ENCODE measurements around the gene MATN1.

The MATN1 gene

DNA sequence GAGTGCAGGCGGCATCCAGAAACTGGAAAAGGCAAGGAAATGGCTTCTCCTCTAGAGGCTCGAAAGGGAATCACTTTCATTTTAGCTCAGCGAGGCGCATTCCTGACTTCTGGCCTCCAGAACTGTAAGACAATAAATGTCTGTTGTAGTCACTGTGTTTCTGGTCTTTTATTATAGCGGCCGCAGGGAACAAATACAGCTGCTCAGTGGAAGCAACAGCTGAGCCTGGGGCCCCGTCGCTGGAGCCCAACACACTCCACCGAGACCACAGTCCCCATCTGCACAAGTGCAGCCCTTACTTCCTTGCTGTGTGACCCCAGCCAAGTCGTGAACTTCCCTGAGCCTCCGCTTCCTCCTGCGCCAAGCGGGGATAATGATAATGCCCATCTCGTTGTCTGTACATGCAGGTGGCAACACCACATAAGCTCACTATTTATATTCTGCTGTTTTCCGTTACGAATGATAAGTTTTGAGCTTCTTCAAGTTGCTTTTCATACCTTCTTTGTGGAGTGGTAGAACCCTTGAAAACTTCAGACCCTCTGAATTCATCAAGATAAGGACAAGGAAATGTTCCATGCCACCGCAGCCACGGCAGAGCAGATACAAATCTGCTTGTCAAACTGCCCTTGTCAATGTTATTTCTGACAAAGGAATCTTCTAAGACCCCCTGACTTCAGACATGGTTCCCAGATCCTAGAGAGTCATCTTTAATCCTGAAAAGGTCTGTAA is 37.4 kb upstream of the MATN1 start:
- no peaks in the 10 kb centered on the region for H3K9me3 ChIP-seq (ENCODE audit: severe bottlenecking)
- H3K27me3 ChIP-seq (ENCODE audit: insufficient read depth, poor library complexity, severe bottlenecking): no peaks in the 10 kb centered on the region
- no peaks in the 10 kb centered on the region for H3K36me3 ChIP-seq (ENCODE audit: low read depth)
- no peak overlapping the region for H3K27ac ChIP-seq (ENCODE audit: poor library complexity, severe bottlenecking)
- no peak overlapping the region for H3K4me3 ChIP-seq (ENCODE audit: severe bottlenecking)
- TF ChIP-seq, protein P1, sequence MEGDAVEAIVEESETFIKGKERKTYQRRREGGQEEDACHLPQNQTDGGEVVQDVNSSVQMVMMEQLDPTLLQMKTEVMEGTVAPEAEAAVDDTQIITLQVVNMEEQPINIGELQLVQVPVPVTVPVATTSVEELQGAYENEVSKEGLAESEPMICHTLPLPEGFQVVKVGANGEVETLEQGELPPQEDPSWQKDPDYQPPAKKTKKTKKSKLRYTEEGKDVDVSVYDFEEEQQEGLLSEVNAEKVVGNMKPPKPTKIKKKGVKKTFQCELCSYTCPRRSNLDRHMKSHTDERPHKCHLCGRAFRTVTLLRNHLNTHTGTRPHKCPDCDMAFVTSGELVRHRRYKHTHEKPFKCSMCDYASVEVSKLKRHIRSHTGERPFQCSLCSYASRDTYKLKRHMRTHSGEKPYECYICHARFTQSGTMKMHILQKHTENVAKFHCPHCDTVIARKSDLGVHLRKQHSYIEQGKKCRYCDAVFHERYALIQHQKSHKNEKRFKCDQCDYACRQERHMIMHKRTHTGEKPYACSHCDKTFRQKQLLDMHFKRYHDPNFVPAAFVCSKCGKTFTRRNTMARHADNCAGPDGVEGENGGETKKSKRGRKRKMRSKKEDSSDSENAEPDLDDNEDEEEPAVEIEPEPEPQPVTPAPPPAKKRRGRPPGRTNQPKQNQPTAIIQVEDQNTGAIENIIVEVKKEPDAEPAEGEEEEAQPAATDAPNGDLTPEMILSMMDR (IDR thresholded peaks at IDR 0.05; ENCODE audit: poor library complexity, severe bottlenecking): no peak
- peaks cover 18% of the 10 kb centered on the region for H3K4me1 ChIP-seq (ENCODE audit: insufficient read depth, poor library complexity, severe bottlenecking)
- no peak for DNase-seq (ENCODE audit: low spot score)
- ATAC-seq (ENCODE audit: low read depth): no peak

DNA sequence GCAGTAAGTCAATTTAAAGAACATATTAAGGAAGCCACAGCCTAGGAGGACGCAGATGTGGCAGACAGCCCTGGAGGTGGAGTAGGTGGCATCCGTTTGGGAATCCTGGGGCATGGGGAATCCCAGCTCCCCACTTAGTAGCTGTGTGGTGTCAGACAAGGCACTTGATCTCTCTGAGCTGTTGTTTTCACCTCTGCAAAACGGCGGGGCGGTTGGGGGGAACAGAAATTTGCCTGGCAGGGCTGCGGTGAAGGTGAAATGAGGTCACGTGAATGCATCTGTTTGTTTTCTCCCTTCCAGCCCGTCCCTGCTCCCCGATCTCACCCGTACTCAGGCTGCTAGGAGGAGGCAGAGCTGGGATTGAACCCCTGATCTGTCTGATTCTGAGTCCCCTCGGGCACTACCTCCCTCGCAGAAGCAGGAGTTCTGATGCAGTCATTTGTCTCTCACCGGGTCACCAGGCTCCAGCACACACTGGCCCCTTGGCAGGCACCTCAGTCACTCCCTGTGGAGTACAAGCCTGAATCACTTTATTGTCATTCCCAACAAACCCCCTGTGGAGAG is 36.4 kb upstream of the MATN1 start:
- Histone ChIP-seq H3K9me3 (ENCODE audit: severe bottlenecking) (no peaks in the 10 kb centered on the region), H3K27ac (ENCODE audit: poor library complexity, severe bottlenecking) (no peak overlapping the region)
- TF ChIP-seq, protein P1 (IDR thresholded peaks at IDR 0.05; ENCODE audit: poor library complexity, severe bottlenecking): no peak

DNA sequence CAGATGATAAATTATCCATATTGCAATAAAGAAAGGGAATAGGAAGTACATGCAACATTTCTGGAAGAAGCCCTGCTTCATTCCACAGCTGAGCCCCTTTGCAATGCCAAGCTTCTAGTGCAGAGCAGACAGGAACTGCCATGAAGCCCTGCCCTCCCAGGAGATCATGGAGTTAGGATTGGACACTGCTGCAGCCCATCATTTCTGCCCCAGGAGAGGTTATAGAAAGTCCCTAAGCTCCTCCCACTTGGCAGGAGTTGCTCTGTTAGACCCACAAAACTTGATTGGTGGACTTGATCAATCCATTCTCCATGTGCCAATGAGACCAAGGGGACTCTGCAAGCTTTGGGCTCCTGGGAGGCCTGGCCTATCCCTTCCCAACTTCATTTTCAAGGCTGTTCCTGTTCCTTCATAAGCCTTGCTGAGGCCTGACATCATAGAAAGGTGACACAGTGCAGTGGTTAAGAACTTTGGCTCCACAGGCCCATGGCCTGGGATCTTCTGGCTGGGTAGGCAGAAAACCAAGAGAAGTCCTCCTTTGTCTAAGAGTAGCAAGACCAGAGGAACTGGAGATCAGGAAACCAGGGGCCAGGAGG is 35.5 kb upstream of the MATN1 start:
- peaks cover 22% of the 10 kb centered on the region for H3K4me1 ChIP-seq (ENCODE audit: insufficient read depth, poor library complexity, severe bottlenecking)

More for the DNA sequence above, 36.4 kb upstream of the MATN1 start:
- ATAC-seq (ENCODE audit: low read depth): no peak
- Histone ChIP-seq H3K36me3 (ENCODE audit: low read depth) (no peaks in the 10 kb centered on the region), H3K4me3 (ENCODE audit: severe bottlenecking) (no peak overlapping the region), H3K4me1 (ENCODE audit: insufficient read depth, poor library complexity, severe bottlenecking) (peaks cover 22% of the 10 kb centered on the region), H3K27me3 (ENCODE audit: insufficient read depth, poor library complexity, severe bottlenecking) (no peaks in the 10 kb centered on the region)
- no peak for DNase-seq (ENCODE audit: low spot score)

DNA sequence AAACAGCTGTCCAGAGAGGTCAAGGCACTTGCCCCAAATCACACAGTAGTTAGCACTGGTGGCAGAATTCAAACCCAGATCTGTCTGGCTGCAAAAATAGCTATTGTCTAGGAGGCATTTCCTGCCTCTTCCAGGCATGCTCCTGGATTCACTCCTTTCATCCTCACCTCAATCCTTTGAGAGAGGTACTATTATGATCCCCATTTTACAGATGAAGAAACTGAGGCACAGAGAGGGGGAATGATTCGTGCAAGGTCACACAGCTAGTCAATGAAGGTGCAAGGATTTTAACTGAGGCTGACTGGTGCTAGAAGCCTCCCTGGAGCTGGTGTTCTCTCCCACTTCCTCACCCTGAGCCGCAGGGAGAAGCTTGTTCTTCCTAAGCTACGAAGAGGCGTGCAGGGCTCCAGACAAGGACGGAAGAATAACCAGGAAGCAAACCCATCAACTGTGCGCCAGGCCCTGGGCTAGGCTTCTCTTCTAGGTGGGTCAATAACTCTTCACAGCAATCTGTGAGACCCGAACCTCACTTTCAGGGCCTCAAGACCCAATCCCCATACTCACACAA is 34.8 kb upstream of the MATN1 start:
- H3K27ac ChIP-seq (ENCODE audit: poor library complexity, severe bottlenecking): no peak overlapping the region
- H3K36me3 ChIP-seq (ENCODE audit: low read depth): no peaks in the 10 kb centered on the region
- no peak overlapping the region for H3K4me3 ChIP-seq (ENCODE audit: severe bottlenecking)
- no peaks in the 10 kb centered on the region for H3K9me3 ChIP-seq (ENCODE audit: severe bottlenecking)
- peaks cover 22% of the 10 kb centered on the region for H3K4me1 ChIP-seq (ENCODE audit: insufficient read depth, poor library complexity, severe bottlenecking)
- DNase-seq (ENCODE audit: low spot score) (no peak), ATAC-seq (ENCODE audit: low read depth) (no peak)
- TF ChIP-seq, protein P1 (IDR thresholded peaks at IDR 0.05; ENCODE audit: poor library complexity, severe bottlenecking): no peak
- H3K27me3 ChIP-seq (ENCODE audit: insufficient read depth, poor library complexity, severe bottlenecking): no peaks in the 10 kb centered on the region

More for the DNA sequence above, 35.5 kb upstream of the MATN1 start:
- Histone ChIP-seq H3K4me3 (ENCODE audit: severe bottlenecking) (no peak overlapping the region), H3K9me3 (ENCODE audit: severe bottlenecking) (no peaks in the 10 kb centered on the region), H3K27me3 (ENCODE audit: insufficient read depth, poor library complexity, severe bottlenecking) (no peaks in the 10 kb centered on the region), H3K27ac (ENCODE audit: poor library complexity, severe bottlenecking) (no peak overlapping the region), H3K36me3 (ENCODE audit: low read depth) (no peaks in the 10 kb centered on the region)
- TF ChIP-seq, protein P1 (IDR thresholded peaks at IDR 0.05; ENCODE audit: poor library complexity, severe bottlenecking): no peak
- ATAC-seq (ENCODE audit: low read depth): no peak
- no peak for DNase-seq (ENCODE audit: low spot score)

Measured in RWPE2 (cell line).